ENCODE measurements around the gene NIT2. TPM values are rescaled to one million over a fixed set of nuclear protein-coding genes. Genes with fewer than 3 reads are reported as not detected.
"Not testable (repeated sequence)": the region's sequence is repeated elsewhere in the genome, so short reads cannot be mapped to it uniquely, and the experiment has no call there.

Gene NIT2
- total RNA-seq, 1 donor from 2014 or later: 15.3 TPM

GRCh38 chr3:100339786-100340185 lies 5.2 kb downstream of the NIT2 start:
- no peak for TF ChIP-seq CTCF (IDR thresholded peaks at IDR 0.05; ENCODE audit: insufficient read depth, low read length, severe bottlenecking)
- no peak for DNase-seq (ENCODE audit: low read depth)

GRCh38 chr3:100340527-100340926 lies 6.0 kb downstream of the NIT2 start:
- FAIRE-seq (no peak), DNase-seq (ENCODE audit: low read depth) (no peak)
- H3K4me3 ChIP-seq (ENCODE audit: low read depth, low read length): no peak overlapping the region
- peaks cover 11% of the 10 kb centered on the region for H3K36me3 ChIP-seq (ENCODE audit: control insufficient read depth, insufficient read depth, low read length)
- no peaks in the 10 kb centered on the region for H3K27me3 ChIP-seq (ENCODE audit: control insufficient read depth, insufficient read depth, low read length)
- no peak for TF ChIP-seq CTCF (IDR thresholded peaks at IDR 0.05; ENCODE audit: insufficient read depth, low read length, severe bottlenecking)

More at GRCh38 chr3:100339786-100340185, 5.2 kb downstream of the NIT2 start:
- Histone ChIP-seq H3K36me3 (ENCODE audit: control insufficient read depth, insufficient read depth, low read length) (peaks cover 11% of the 10 kb centered on the region), H3K4me3 (ENCODE audit: low read depth, low read length) (no peak overlapping the region), H3K27me3 (ENCODE audit: control insufficient read depth, insufficient read depth, low read length) (no peaks in the 10 kb centered on the region)
- FAIRE-seq: no peak

- no peaks in the 10 kb centered on the region for H3K27me3 ChIP-seq (ENCODE audit: control insufficient read depth, insufficient read depth, low read length)
- DNase-seq (ENCODE audit: low read depth) (no peak), FAIRE-seq (no peak)
- H3K36me3 ChIP-seq (ENCODE audit: control insufficient read depth, insufficient read depth, low read length): peaks cover 24% of the 10 kb centered on the region
- H3K4me3 ChIP-seq (ENCODE audit: low read depth, low read length): no peak overlapping the region
- TF ChIP-seq CTCF (IDR thresholded peaks at IDR 0.05; ENCODE audit: insufficient read depth, low read length, severe bottlenecking): no peak
Measured at GRCh38 chr3:100348727-100349126, 14.2 kb downstream of the NIT2 start.

GRCh38 chr3:100351770-100352169 lies 17.2 kb downstream of the NIT2 start:
- H3K27me3 ChIP-seq (ENCODE audit: control insufficient read depth, insufficient read depth, low read length); DNase-seq (ENCODE audit: low read depth); FAIRE-seq; H3K4me3 ChIP-seq (ENCODE audit: low read depth, low read length): not testable (repeated sequence)
- H3K36me3 ChIP-seq (ENCODE audit: control insufficient read depth, insufficient read depth, low read length): peaks cover 27% of the 10 kb centered on the region

- H3K36me3 ChIP-seq (ENCODE audit: control insufficient read depth, insufficient read depth, low read length): peaks cover 24% of the 10 kb centered on the region
- no peak for TF ChIP-seq CTCF (IDR thresholded peaks at IDR 0.05; ENCODE audit: insufficient read depth, low read length, severe bottlenecking)
Measured at GRCh38 chr3:100352296-100353231, 18.0 kb downstream of the NIT2 start.

GRCh38 chr3:100354850-100355249 lies 20.3 kb downstream of the NIT2 start:
- DNase-seq (ENCODE audit: low read depth) (no peak), FAIRE-seq (no peak)
- Histone ChIP-seq H3K4me3 (ENCODE audit: low read depth, low read length) (no peak overlapping the region), H3K36me3 (ENCODE audit: control insufficient read depth, insufficient read depth, low read length) (peaks cover 20% of the 10 kb centered on the region), H3K27me3 (ENCODE audit: control insufficient read depth, insufficient read depth, low read length) (no peaks in the 10 kb centered on the region)
- no peak for TF ChIP-seq CTCF (IDR thresholded peaks at IDR 0.05; ENCODE audit: insufficient read depth, low read length, severe bottlenecking)

More at GRCh38 chr3:100352296-100353231, 18.0 kb downstream of the NIT2 start:
- FAIRE-seq (no peak), DNase-seq (ENCODE audit: low read depth) (peak; percentile 41)
- Histone ChIP-seq H3K4me3 (ENCODE audit: low read depth, low read length) (no peak overlapping the region), H3K27me3 (ENCODE audit: control insufficient read depth, insufficient read depth, low read length) (no peaks in the 10 kb centered on the region)

Data from bronchial epithelial cell (primary cell).